ENCODE data around the gene PHLDA3.
A peak's percentile ranks its signal among the peaks of the same experiment; 100 is the strongest.

The PHLDA3 gene

GRCh38 chr1:201483373-201483949 lies 14.5 kb upstream of the PHLDA3 start:
- H3K9me3 ChIP-seq (ENCODE audit: insufficient read depth, low read depth, low read length), result no peaks in the 10 kb centered on the region
- peaks cover 8% of the 10 kb centered on the region for H3K4me1 ChIP-seq (ENCODE audit: insufficient read depth, low read length, poor library complexity, severe bottlenecking)
- H3K4me2 ChIP-seq (ENCODE audit: low read depth, low read length, poor library complexity, severe bottlenecking), result no peak overlapping the region
- H3F3A ChIP-seq (ENCODE audit: low read depth), result no peaks in the 10 kb centered on the region
- H3K9me2 ChIP-seq (replicated peaks; ENCODE audit: low read depth, low read length), result no peaks in the 10 kb centered on the region
- H3K4me3 ChIP-seq (ENCODE audit: low read length, poor library complexity, severe bottlenecking), result no peak overlapping the region
- H3K9ac ChIP-seq (ENCODE audit: low read depth, low read length, poor library complexity, severe bottlenecking), result no peak overlapping the region
- H3K36me3 ChIP-seq (ENCODE audit: insufficient read depth, low read length), result peaks cover 52% of the 10 kb centered on the region; the same call in 1 of the 2 replicates
- no peak overlapping the region for H2AFZ ChIP-seq (ENCODE audit: low read length)
- H3K27me3 ChIP-seq (ENCODE audit: insufficient read depth, low read length, poor library complexity, severe bottlenecking), result no peaks in the 10 kb centered on the region
- H3K79me2 ChIP-seq (ENCODE audit: insufficient read depth, low read length), result no peaks in the 10 kb centered on the region
- no peak for TF ChIP-seq CTCF (conservative IDR thresholded peaks at IDR 0.05; ENCODE audit: low read length)
- no peak for TF ChIP-seq EZH2phosphoT487 (IDR thresholded peaks at IDR 0.05; ENCODE audit: borderline replicate concordance)
- H4K20me1 ChIP-seq (ENCODE audit: insufficient read depth, low read length, poor library complexity, severe bottlenecking), result no peaks in the 10 kb centered on the region

- Histone ChIP-seq H2AFZ (ENCODE audit: low read length) (no peak overlapping the region), H3K36me3 (ENCODE audit: insufficient read depth, low read length) (peaks cover 45% of the 10 kb centered on the region; the same call in 1 of the 2 replicates), H3K79me2 (ENCODE audit: insufficient read depth, low read length) (no peaks in the 10 kb centered on the region), H3K4me2 (ENCODE audit: low read depth, low read length, poor library complexity, severe bottlenecking) (no peak overlapping the region), H3K27me3 (ENCODE audit: insufficient read depth, low read length, poor library complexity, severe bottlenecking) (no peaks in the 10 kb centered on the region), H3K9me2 (replicated peaks; ENCODE audit: low read depth, low read length) (no peaks in the 10 kb centered on the region), H3K4me3 (ENCODE audit: low read length, poor library complexity, severe bottlenecking) (no peak overlapping the region), H3K9ac (ENCODE audit: low read depth, low read length, poor library complexity, severe bottlenecking) (no peak overlapping the region), H3K4me1 (ENCODE audit: insufficient read depth, low read length, poor library complexity, severe bottlenecking) (peaks cover 8% of the 10 kb centered on the region), H3K9me3 (ENCODE audit: insufficient read depth, low read depth, low read length) (no peaks in the 10 kb centered on the region), H4K20me1 (ENCODE audit: insufficient read depth, low read length, poor library complexity, severe bottlenecking) (no peaks in the 10 kb centered on the region), H3F3A (ENCODE audit: low read depth) (no peaks in the 10 kb centered on the region)
- TF ChIP-seq CTCF (conservative IDR thresholded peaks at IDR 0.05; ENCODE audit: low read length) (no peak), EZH2phosphoT487 (IDR thresholded peaks at IDR 0.05; ENCODE audit: borderline replicate concordance) (no peak)
Observed at GRCh38 chr1:201482755-201483154, 13.8 kb upstream of the PHLDA3 start.

- Histone ChIP-seq H4K20me1 (ENCODE audit: insufficient read depth, low read length, poor library complexity, severe bottlenecking) (no peaks in the 10 kb centered on the region), H3K79me2 (ENCODE audit: insufficient read depth, low read length) (no peaks in the 10 kb centered on the region), H3K4me1 (ENCODE audit: insufficient read depth, low read length, poor library complexity, severe bottlenecking) (peaks cover 8% of the 10 kb centered on the region), H3K9me2 (replicated peaks; ENCODE audit: low read depth, low read length) (no peaks in the 10 kb centered on the region), H3K9ac (ENCODE audit: low read depth, low read length, poor library complexity, severe bottlenecking) (no peak overlapping the region), H3K9me3 (ENCODE audit: insufficient read depth, low read depth, low read length) (no peaks in the 10 kb centered on the region), H3K36me3 (ENCODE audit: insufficient read depth, low read length) (peaks cover 36% of the 10 kb centered on the region; the same call in 1 of the 2 replicates), H3K4me3 (ENCODE audit: low read length, poor library complexity, severe bottlenecking) (no peak overlapping the region), H3K27me3 (ENCODE audit: insufficient read depth, low read length, poor library complexity, severe bottlenecking) (no peaks in the 10 kb centered on the region), H3F3A (ENCODE audit: low read depth) (no peaks in the 10 kb centered on the region), H3K4me2 (ENCODE audit: low read depth, low read length, poor library complexity, severe bottlenecking) (no peak overlapping the region), H2AFZ (ENCODE audit: low read length) (no peak overlapping the region)
- TF ChIP-seq CTCF (conservative IDR thresholded peaks at IDR 0.05; ENCODE audit: low read length) (peak; percentile 79), EZH2phosphoT487 (IDR thresholded peaks at IDR 0.05; ENCODE audit: borderline replicate concordance) (no peak)
Observed at GRCh38 chr1:201481761-201482493, 12.9 kb upstream of the PHLDA3 start.
